SU-DHL-6 (cell line): ENCODE measurements around the gene NT5C.

Experiments
- H2AFZ ChIP-seq: fragments of 200-600 bp; sonication (generic); 2 replicates; pipeline ENCODE4 v1.6.1; 2014; ENCODE audit warnings: low read depth, mild to moderate bottlenecking, moderate library complexity, mixed read lengths, antibody characterized with exemption, low read length; ENCODE audit not compliant: severe bottlenecking
- H3F3A ChIP-seq: fragments of 200-600 bp; shearing (Covaris generic); 2 replicates; pipeline ENCODE4 v1.6.0; 2016; ENCODE audit warnings: antibody characterized with exemption, mild to moderate bottlenecking; ENCODE audit not compliant: insufficient read depth
- H3K27ac ChIP-seq: fragments of 200-600 bp; sonication (generic); 2 replicates; pipeline ENCODE4 v1.5.1; 2016; ENCODE audit warnings: low read depth, mild to moderate bottlenecking, low read length, moderate library complexity, mixed read lengths
- H3K27me3 ChIP-seq: fragments of 200-600 bp; sonication (generic), shearing (Covaris generic); 2 replicates; pipeline ENCODE4 v1.6.0; 2014; ENCODE audit warnings: mild to moderate bottlenecking, low read length
- H3K36me3 ChIP-seq: fragments of 200-600 bp; sonication (generic); 2 replicates; pipeline ENCODE4 v1.6.1; 2014; ENCODE audit warnings: mild to moderate bottlenecking, low read length, mixed read lengths
- H3K4me2 ChIP-seq: fragments of 300-600, 200-600 bp; shearing (Covaris generic), sonication (generic); 2 replicates; pipeline ENCODE4 v1.6.0; 2014; ENCODE audit warnings: low read length, low read depth, mild to moderate bottlenecking; ENCODE audit not compliant: poor library complexity, severe bottlenecking
- H3K4me3 ChIP-seq: fragments of 200-600 bp; sonication (generic); 2 replicates; pipeline ENCODE4 v1.5.1; 2014; ENCODE audit warnings: antibody characterized with exemption, low read length, mild to moderate bottlenecking, mixed read lengths; ENCODE audit not compliant: insufficient read depth, poor library complexity, severe bottlenecking
- H3K79me2 ChIP-seq: fragments of 200-600 bp; sonication (generic); 2 replicates; pipeline ENCODE4 v1.6.1; 2014; ENCODE audit warnings: mild to moderate bottlenecking, low read length, moderate library complexity; ENCODE audit not compliant: insufficient read depth
- H3K9ac ChIP-seq: fragments of 200-600 bp; sonication (generic); 2 replicates; pipeline ENCODE4 v1.7.0; 2014; ENCODE audit warnings: mild to moderate bottlenecking, low read length
- H3K9me2 ChIP-seq: fragments of 200-600 bp; sonication (generic); replicated peaks from 2 replicates; pipeline ENCODE4 v1.6.1; 2014; ENCODE audit warnings: low read length; ENCODE audit not compliant: insufficient read depth
- H3K9me3 ChIP-seq: fragments of 200-600 bp; sonication (generic); 2 replicates; pipeline ENCODE4 v1.6.1; 2014; ENCODE audit warnings: low read length, mixed read lengths; ENCODE audit not compliant: insufficient read depth
- H4K20me1 ChIP-seq: fragments of 200-600 bp; sonication (generic); 2 replicates; pipeline ENCODE4 v1.6.1; 2014; ENCODE audit warnings: low read depth, mild to moderate bottlenecking, antibody characterized with exemption, low read length, moderate library complexity, mixed read lengths
- EZH2phosphoT487 ChIP-seq: fragments of 200-600 bp; sonication (generic), shearing (Covaris generic); conservative IDR thresholded peaks from 2 replicates; pipeline ENCODE4 v1.6.1; 2018; ENCODE audit warnings: mild to moderate bottlenecking, antibody characterized with exemption, low read length, moderate library complexity, mixed read lengths
- TF ChIP-seq, protein P1 (sequence below): fragments of 200-600 bp; sonication (generic); IDR thresholded peaks from one replicate; pipeline ENCODE4 v1.5.1; 2017; ENCODE audit warnings: antibody characterized with exemption, mild to moderate bottlenecking, low read length, moderate library complexity; ENCODE audit not compliant: insufficient read depth, poor library complexity, severe bottlenecking

Gene NT5C

DNA sequence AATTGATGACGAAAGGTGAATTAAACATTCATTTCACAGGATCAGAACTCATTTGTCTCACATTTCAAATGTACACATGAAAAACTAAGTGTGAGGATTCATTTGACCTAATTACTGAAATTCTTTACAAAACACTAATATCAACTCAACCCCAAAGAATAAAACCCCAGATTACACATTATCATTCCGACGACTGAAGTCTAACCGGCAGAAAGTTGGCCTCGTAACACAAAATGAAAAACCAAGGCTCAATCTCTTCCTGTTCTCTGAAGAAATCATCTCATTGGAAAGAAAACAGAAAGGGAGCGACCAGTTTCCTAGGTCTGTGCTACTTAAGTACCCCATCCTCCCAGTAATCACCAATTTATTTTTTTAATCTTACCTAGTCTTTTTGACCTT, 21.0 kb upstream of the NT5C start:
- TF ChIP-seq, protein P1, sequence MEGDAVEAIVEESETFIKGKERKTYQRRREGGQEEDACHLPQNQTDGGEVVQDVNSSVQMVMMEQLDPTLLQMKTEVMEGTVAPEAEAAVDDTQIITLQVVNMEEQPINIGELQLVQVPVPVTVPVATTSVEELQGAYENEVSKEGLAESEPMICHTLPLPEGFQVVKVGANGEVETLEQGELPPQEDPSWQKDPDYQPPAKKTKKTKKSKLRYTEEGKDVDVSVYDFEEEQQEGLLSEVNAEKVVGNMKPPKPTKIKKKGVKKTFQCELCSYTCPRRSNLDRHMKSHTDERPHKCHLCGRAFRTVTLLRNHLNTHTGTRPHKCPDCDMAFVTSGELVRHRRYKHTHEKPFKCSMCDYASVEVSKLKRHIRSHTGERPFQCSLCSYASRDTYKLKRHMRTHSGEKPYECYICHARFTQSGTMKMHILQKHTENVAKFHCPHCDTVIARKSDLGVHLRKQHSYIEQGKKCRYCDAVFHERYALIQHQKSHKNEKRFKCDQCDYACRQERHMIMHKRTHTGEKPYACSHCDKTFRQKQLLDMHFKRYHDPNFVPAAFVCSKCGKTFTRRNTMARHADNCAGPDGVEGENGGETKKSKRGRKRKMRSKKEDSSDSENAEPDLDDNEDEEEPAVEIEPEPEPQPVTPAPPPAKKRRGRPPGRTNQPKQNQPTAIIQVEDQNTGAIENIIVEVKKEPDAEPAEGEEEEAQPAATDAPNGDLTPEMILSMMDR: no peak
- no peak for TF ChIP-seq EZH2phosphoT487
- Histone ChIP-seq H3K9me3 (no peaks in the 10 kb centered on the region), H4K20me1 (0 out of 2 replicates have a peak, but pooled peaks cover 9% of the 10 kb centered on the region), H3K79me2 (peaks cover 67% of the 10 kb centered on the region), H3K27ac (peak overlapping the region; percentile 63), H3K9ac (peak overlapping the region; percentile 94), H3K9me2 (no peaks in the 10 kb centered on the region), H3K36me3 (peaks cover 3% of the 10 kb centered on the region; the same call in 1 of the 2 replicates), H2AFZ (no peak overlapping the region), H3F3A (peaks cover 10% of the 10 kb centered on the region; the same call in 1 of the 2 replicates), H3K27me3 (no peaks in the 10 kb centered on the region), H3K4me3 (peak overlapping the region; percentile 81), H3K4me2 (peak overlapping the region; percentile 95)

DNA sequence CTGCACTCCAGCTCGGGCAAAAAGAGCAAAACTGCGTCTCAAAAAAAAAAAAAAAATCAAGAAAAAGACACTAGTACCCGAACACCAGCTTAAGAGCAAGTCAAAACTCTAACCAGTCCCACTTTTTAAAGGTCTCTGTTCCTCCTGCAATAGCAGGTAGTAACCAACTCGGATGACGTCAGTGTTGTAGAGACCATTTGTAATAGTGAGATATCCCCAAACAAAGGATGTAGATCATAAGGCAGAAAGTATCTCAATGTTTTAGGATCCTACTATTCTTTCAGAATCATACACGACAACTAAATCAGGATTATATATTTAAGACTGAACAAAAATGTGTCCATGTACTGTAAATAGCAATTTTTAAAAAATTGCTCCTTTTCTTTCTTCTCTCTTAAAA, 20.4 kb upstream of the NT5C start:
- H3K27ac ChIP-seq: peak overlapping the region; percentile 63; the same call in 1 of the 2 replicates
- H3K9ac ChIP-seq: peak overlapping the region; percentile 94
- no peak for TF ChIP-seq EZH2phosphoT487
- TF ChIP-seq, protein P1: no peak

DNA sequence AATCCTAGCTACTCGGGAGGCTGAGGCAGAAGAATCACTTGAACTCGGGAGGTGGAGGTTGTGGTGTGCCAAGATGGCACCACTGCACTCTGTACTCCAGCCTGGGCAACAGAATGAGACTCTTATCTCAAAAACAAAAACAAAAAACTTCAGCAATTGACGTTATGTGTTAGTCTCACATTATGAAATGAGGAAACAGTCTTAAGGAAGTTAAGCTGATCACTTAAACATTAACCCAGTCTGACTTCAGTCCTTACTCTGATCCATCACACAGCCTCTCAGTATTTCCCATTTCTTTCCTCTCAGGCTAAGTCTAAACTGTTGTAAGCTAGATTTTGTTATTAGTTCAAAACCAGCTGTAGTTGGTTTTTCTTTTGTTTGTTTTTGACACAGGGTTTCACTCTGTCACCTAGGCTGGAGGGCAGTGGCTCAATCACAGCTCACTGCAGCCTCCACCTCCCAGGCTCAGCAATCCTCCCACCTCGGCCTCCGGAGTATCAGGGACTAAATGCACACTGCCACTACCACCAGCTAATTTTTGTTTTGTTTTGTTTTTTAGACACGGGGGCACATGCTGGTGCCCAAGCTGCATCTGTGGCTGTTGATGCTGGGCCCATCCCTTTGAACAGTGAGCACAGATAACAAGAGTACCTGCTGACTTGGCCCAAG, 16.5 kb upstream of the NT5C start:
- 0 out of 2 replicates have a peak, but pooled peaks cover 13% of the 10 kb centered on the region for H4K20me1 ChIP-seq

More for the DNA sequence above, 20.4 kb upstream of the NT5C start:
- H3K9me3 ChIP-seq: no peaks in the 10 kb centered on the region
- no peak overlapping the region for H2AFZ ChIP-seq
- H3K9me2 ChIP-seq: no peaks in the 10 kb centered on the region
- peaks cover 69% of the 10 kb centered on the region for H3K79me2 ChIP-seq
- no peaks in the 10 kb centered on the region for H3K27me3 ChIP-seq
- 0 out of 2 replicates have a peak, but pooled peaks cover 9% of the 10 kb centered on the region for H4K20me1 ChIP-seq
- peaks cover 9% of the 10 kb centered on the region for H3K36me3 ChIP-seq
- peaks cover 10% of the 10 kb centered on the region; the same call in 1 of the 2 replicates for H3F3A ChIP-seq
- peak overlapping the region; percentile 81 for H3K4me3 ChIP-seq
- H3K4me2 ChIP-seq: peak overlapping the region; percentile 95

More for the DNA sequence above, 16.5 kb upstream of the NT5C start:
- H3K9me3 ChIP-seq: no peaks in the 10 kb centered on the region
- peaks cover 57% of the 10 kb centered on the region for H3K79me2 ChIP-seq
- H3K27me3 ChIP-seq: no peaks in the 10 kb centered on the region
- no peak overlapping the region for H3K9ac ChIP-seq
- H3K36me3 ChIP-seq: peaks cover 31% of the 10 kb centered on the region
- TF ChIP-seq, protein P1: no peak
- TF ChIP-seq EZH2phosphoT487: no peak
- no peaks in the 10 kb centered on the region for H3K9me2 ChIP-seq
- H3K4me2 ChIP-seq: no peak overlapping the region
- no peak overlapping the region for H3K27ac ChIP-seq
- H3F3A ChIP-seq: 0 out of 2 replicates have a peak, but pooled peaks cover 9% of the 10 kb centered on the region
- no peak overlapping the region for H2AFZ ChIP-seq
- no peak overlapping the region for H3K4me3 ChIP-seq
